Right lobe of liver (tissue), 6 donors: Measurements from ENCODE around the gene TULP3. TPM values are rescaled to one million over a fixed set of nuclear protein-coding genes. Genes with fewer than 3 reads are reported as not detected.
"Not testable (repeated sequence)": the region's sequence is repeated elsewhere in the genome, so short reads cannot be mapped to it uniquely, and the experiment has no call there.

Experiments
- ATAC-seq, 4 donors: fragments of 200-7000 bp; cut with Tn5 transposase; one replicate each; pipeline ENCODE4 v1.9.1; 2020; ENCODE audit warnings: mild to moderate bottlenecking in 4 of 4, moderate library complexity in 4 of 4
- DNase-seq, 3 donors: peaks; one replicate each; pipeline ENCODE4 v3.0.0-alpha.2; 2020
- H3K27ac ChIP-seq, 3 donors: fragments of 200-600 bp; one replicate each; pipeline ENCODE4 v1.8.0; 2022
- H3K27me3 ChIP-seq, 2 donors: fragments of 200-600 bp; one replicate each; pipeline ENCODE4 v1.8.0; 2022
- H3K36me3 ChIP-seq, 4 donors: fragments of 200-600 bp; sonication (generic) in 1 of 4; one replicate each; pipeline versions ENCODE4 v1.5.1 to v1.8.0; 2017 to 2022; ENCODE audit warnings: control low read depth in 1 of 4
- H3K4me1 ChIP-seq, 4 donors: fragments of 200-600 bp; sonication (generic) in 1 of 4; one replicate each; pipeline versions ENCODE4 v1.5.1 to v1.8.0; 2017 to 2022; ENCODE audit warnings: control low read depth in 1 of 4
- H3K4me3 ChIP-seq, 3 donors: fragments of 200-600 bp; one replicate each; pipeline ENCODE4 v1.8.0; 2022
- H3K9me3 ChIP-seq, 4 donors: fragments of 200-600 bp; sonication (generic) in 1 of 4; one replicate each; pipeline versions ENCODE4 v1.5.1 to v1.8.0; 2017 to 2022; ENCODE audit warnings: control low read depth in 1 of 4
- CTCF ChIP-seq, 4 donors: fragments of 200-600 bp in 3 of 4; fragments of 450-650 bp in 1 of 4; IDR thresholded peaks; one replicate each; pipeline versions ENCODE4 v1.5.1 to v1.8.0; 2016 to 2022; ENCODE audit warnings: antibody characterized with exemption in 4 of 4, mild to moderate bottlenecking in 2 of 4
- POLR2A ChIP-seq: fragments of 450-650 bp; IDR thresholded peaks from one replicate; pipeline ENCODE4 v1.6.1; 2017; ENCODE audit warnings: antibody characterized with exemption, mild to moderate bottlenecking
- WGBS: methylation state at CpG from one replicate; pipeline ENCODE4 v1.1.6; 2018; ENCODE audit warnings: low coverage, low lambda C conversion rate; ENCODE audit not compliant: insufficient coverage; ENCODE audit errors: missing lambda C conversion rate; 5-methylcytosine and 5-hydroxymethylcytosine counted together
- intact Hi-C, 2 donors: fragments of 100-400 bp; cut with DNase I; formaldehyde crosslinking; loops; one replicate each; pipeline versions ENCODE4 v1.11.2 to v1.14.1; 2022
- total RNA-seq, 6 experiments: library from RNA; depleted of rRNA in 2 of 6; stranded (reverse); fragments of >200 nt in 2 of 6; fragmentation: NEBNext Ultra II Directional in 3 of 6; extraction: Animal tissue kit (Norgen Biotek cat#: 25700) in 3 of 6; gene quantifications; one replicate each; pipeline versions ENCODE4 v1.1.0 to v1.2.4, GENCODE V29; 2016 to 2023
- donor health status: DM: no; HTN: yes; CAD: no.
- donor health status: DM: no; HTN: no; CAD: no.
- donor health status: DM: no; HTN: no; CAD: no.
- donor health status: DM: no; HTN: yes; CAD: no.
- donor health status: DM: no; HTN: yes; CAD: no.

TULP3 gene
- total RNA-seq, 6 experiments from 2014 or later = 2.4 to 12.6 (median 5.4) TPM

- ATAC-seq = peak in 1 of 4 donors; percentile 18
- H3K4me3 ChIP-seq = no peak overlapping the region
- H3K9me3 ChIP-seq = no peaks in the 10 kb centered on the region
- H3K27me3 ChIP-seq = no peaks in the 10 kb centered on the region
- no peak overlapping the region for H3K27ac ChIP-seq
- WGBS = no CpG with 5 or more reads among the region's 2 CpGs
- no peaks in the 10 kb centered on the region for H3K4me1 ChIP-seq
- no peak for DNase-seq
- no peak for TF ChIP-seq POLR2A
- no peak for TF ChIP-seq CTCF (IDR thresholded peaks at IDR 0.05)
- intact Hi-C loops = loop anchor here in 1 of 2 donors (10.0 kb wide), 1 partner anchor 86 kb away; no protein-coding TSS in a partner anchor
- H3K36me3 ChIP-seq = no peaks in the 10 kb centered on the region
Measured at GRCh38 chr12:2858334-2858733, 32.4 kb upstream of the TULP3 start.

- intact Hi-C loops = loop anchor here in 1 of 2 donors (10.0 kb wide), 1 partner anchor 86 kb away; no protein-coding TSS in a partner anchor
- 80% methylated on average over 1 of the region's 12 CpGs for WGBS
Measured at GRCh38 chr12:2858944-2859421, 31.7 kb upstream of the TULP3 start.

GRCh38 chr12:2860170-2860569 lies 30.5 kb upstream of the TULP3 start:
- intact Hi-C loops = no loop called here
- ATAC-seq = no peak
- no peaks in the 10 kb centered on the region for H3K36me3 ChIP-seq

More at GRCh38 chr12:2858944-2859421, 31.7 kb upstream of the TULP3 start:
- Histone ChIP-seq H3K9me3 (no peaks in the 10 kb centered on the region), H3K36me3 (no peaks in the 10 kb centered on the region), H3K27me3 (no peaks in the 10 kb centered on the region), H3K27ac (no peak overlapping the region), H3K4me1 (no peaks in the 10 kb centered on the region), H3K4me3 (no peak overlapping the region)
- TF ChIP-seq CTCF (IDR thresholded peaks at IDR 0.05) = no peak
- DNase-seq (no peak), ATAC-seq (peak in 3 of 4 donors; percentile 13 to 49 (median 30))

GRCh38 chr12:2862876-2863275 lies 27.8 kb upstream of the TULP3 start:
- Histone ChIP-seq H3K4me1 (no peaks in the 10 kb centered on the region), H3K9me3 (no peaks in the 10 kb centered on the region), H3K27me3 (no peaks in the 10 kb centered on the region), H3K36me3 (no peaks in the 10 kb centered on the region), H3K27ac (no peak overlapping the region), H3K4me3 (no peak overlapping the region)
- ATAC-seq = no peak
- intact Hi-C loops = no loop called here
- TF ChIP-seq CTCF (IDR thresholded peaks at IDR 0.05) (no peak), POLR2A (no peak)
- WGBS = 100% methylated on average over 1 of the region's 7 CpGs
- no peak for DNase-seq

More at GRCh38 chr12:2860170-2860569, 30.5 kb upstream of the TULP3 start:
- Histone ChIP-seq H3K4me1 (no peaks in the 10 kb centered on the region), H3K4me3 (no peak overlapping the region), H3K9me3 (no peaks in the 10 kb centered on the region), H3K27ac (no peak overlapping the region), H3K27me3 (no peaks in the 10 kb centered on the region)
- DNase-seq = no peak
- TF ChIP-seq POLR2A (no peak), CTCF (IDR thresholded peaks at IDR 0.05) (no peak)

- ATAC-seq, H3K27me3 ChIP-seq, H3K9me3 ChIP-seq, H3K36me3 ChIP-seq, H3K27ac ChIP-seq, DNase-seq, H3K4me1 ChIP-seq, intact Hi-C loops, H3K4me3 ChIP-seq: not testable (repeated sequence)
- 91% methylated on average over 7 of the region's 7 CpGs for WGBS
Measured at GRCh38 chr12:2863402-2863801, 27.3 kb upstream of the TULP3 start.
